Activated CD8-positive, alpha-beta memory T cell treated with anti-CD3 and anti-CD28 coated beads for 4 hours (primary cell): ENCODE data around the gene STAMBPL1.
"Not testable (repeated sequence)": the region's sequence is repeated elsewhere in the genome, so short reads cannot be mapped to it uniquely, and the experiment has no call there.

Source experiments
- DNase-seq, 2 donors: peaks; one replicate each; pipeline ENCODE4 v3.0.0-alpha.2; 2020; ENCODE audit warnings: low read depth in 2 of 2

The STAMBPL1 gene

DNA sequence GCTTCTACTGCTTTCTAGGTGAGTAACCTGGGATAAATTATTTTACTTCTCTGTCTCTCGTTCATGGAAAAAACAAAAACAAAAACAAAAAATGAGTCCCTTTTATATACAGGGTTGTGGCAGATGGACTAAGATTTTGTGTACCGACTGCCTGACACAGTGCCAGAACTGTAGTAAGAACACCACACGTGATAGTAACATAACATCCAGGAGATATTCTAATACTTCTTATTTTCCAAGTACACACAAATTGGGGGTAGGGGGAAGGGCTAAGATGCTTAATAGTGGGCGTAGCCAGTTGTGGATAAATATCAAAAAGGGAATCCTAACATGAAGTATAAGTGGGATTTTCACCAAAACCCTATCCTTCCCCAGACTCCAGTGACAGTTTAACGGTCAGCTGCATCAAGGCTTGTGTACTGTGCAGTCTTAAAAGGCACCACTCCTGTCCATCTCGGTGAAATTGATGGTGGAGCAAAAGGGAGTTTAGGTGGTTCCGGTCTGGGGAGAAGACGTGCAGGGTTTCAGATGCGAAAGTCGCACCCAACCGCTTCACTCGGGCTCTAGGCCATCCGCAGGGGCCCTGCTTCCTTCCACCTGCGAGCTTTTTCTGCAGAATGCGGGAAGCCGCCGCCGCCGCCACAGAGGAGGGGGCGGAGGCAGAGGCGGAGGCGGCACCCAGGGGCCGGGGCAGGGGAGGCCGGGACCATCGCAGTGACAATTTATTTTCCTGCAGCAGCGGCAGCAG is at the start of gene STAMBPL1:
Gene STAMBPL1 (plus strand): TSS at position 712 of the 748 bp plus-strand sequence. CDS start 21,464 bp downstream, outside the sequence.
- DNase-seq, result peak; percentile 44 to 61

- no peak for DNase-seq
Observed at GRCh38 chr10:88830643-88831268, 49.3 kb upstream of the STAMBPL1 start.

DNA sequence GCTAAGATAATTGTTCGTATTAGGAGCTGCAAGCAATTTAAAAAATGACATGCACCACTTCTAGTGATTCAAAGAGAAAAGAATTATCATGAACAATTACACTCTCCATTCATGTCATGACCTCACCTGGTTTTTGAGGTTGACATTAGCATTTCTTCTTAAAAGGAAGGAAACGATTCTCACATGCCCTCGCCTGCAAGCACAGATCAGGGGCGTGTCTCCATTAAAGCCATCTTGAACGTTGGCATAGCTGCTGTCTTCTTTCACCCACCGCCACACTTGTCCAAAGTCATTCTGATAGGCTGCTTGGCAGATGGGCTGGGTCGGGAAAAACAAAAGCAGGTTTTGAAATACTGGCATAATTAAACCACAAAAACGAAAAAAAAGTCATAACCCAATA is 48.3 kb upstream of the STAMBPL1 start:
- DNase-seq, result no peak

DNA sequence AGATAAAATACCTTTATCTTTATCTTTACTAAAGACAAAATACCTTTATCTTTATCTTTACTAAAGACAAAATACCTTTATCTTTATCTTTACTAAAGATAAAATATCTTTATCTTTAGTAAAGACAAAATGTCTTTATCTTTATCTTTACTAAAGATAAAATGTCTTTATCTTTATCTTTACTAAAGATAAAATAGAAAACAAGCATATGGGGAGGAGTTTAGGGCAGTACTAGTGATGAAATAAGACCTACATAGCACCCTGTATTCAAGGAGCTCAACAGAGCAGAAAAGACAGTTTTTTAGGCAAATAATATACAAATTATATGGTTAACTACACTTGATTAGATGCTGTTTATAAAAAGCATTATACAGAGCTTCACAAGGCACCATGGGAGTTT is 47.7 kb upstream of the STAMBPL1 start:
- no peak for DNase-seq

- no peak for DNase-seq
Observed at GRCh38 chr10:88833156-88833555, 46.9 kb upstream of the STAMBPL1 start.

DNA sequence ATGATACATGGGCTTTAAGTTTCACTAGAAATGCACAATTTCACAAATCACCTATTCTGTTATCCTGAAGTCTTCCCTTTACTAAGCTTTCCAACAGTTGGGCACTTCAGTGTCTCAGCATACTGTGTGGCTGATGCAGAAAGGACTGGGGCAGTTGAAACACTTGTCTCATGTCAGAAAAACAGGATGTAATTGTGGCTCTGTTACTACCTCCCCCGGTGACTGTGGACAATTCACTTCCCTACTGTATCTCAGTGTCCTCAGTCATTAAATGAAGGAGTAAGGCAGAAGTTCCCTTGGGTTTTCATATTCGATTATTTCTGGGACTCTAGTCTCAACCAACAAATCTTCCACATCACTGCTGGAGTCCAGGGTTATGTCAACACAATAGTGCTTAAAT is 46.3 kb upstream of the STAMBPL1 start:
- DNase-seq, result no peak

DNA sequence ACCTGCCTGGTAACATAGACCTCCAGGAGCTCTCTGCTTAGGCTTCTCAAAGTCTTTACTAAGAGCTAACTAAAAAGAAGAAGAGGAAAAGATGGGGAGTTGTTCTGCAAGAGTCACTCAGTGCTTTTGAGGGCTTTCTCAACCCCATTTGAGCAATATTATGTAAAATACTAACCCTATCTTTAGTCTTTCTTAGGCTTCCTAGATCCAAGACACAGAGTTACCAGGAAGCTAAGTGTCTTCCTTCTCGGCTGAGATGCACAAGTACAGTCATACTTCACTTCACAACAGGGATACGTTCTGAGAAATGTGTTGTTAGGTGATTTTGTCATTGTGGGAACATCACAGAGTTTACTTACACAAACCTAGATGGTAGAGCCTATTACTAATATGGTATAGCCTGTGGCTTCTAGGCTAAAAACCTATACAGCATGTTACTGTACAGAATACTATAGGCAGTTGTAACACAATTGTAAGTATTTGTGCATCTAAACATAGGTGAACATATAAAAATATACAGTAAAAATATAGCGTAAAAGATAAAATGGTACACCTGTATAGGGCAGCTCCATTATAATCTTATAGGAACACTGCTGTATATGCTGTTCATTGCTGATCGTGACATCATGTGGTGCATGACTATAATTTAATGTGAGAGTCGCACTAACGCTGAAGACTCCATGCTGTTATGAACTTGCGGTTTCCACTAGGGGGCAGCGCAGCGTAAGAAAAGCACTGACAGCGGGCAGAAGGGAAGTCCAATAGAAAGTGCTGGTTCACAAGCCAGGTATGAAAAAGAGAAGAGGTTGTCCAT is 44.7 kb upstream of the STAMBPL1 start:
- peak; percentile 77 to 79 for DNase-seq

DNA sequence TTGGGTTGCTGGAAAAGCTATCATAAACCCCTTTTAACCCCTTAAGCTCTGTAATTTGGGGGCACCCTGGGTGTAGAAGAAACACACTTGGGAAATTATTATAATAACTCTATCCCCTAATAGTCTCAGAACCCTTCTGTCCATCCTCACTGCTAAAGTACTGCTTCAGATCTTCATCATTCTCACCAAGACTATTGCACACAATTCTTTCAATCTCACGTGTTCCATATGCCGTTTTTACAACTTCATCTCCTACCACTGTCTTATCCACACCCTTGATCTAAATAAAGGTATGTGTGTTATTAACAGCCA is 44.2 kb upstream of the STAMBPL1 start:
- no peak for DNase-seq

- DNase-seq, result not testable (repeated sequence)
Observed at GRCh38 chr10:88837632-88838031, 42.4 kb upstream of the STAMBPL1 start.

DNA sequence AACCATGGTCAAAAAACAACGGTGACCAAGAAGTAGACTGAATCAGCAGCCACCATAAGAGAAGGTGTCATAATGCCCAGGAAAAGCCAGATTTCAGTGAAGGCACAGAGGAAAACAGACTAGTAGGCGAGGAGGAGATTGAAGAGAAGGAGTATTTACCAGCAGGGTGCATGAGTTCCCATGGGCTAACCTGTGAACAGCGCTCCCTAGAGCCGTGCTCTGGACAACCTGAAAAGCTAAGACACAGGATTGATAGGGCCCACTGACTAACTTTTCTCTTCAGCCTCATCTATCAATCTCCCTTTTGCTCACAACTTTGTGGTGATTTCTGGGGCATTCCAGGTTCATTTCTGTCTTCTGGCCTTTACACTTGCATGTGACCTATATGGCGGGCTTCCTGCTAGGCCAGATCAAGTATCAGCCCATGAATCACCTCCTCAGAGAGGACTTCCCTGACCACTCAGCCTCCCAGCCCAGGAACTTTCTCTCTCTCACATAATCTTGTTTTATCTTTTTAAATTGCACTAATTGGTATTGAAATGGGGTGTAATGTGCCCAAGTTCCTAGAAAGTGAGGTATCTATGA is 41.2 kb upstream of the STAMBPL1 start:
- DNase-seq, result no peak

- DNase-seq, result no peak
Observed at GRCh38 chr10:88840104-88840503, 39.9 kb upstream of the STAMBPL1 start.

DNA sequence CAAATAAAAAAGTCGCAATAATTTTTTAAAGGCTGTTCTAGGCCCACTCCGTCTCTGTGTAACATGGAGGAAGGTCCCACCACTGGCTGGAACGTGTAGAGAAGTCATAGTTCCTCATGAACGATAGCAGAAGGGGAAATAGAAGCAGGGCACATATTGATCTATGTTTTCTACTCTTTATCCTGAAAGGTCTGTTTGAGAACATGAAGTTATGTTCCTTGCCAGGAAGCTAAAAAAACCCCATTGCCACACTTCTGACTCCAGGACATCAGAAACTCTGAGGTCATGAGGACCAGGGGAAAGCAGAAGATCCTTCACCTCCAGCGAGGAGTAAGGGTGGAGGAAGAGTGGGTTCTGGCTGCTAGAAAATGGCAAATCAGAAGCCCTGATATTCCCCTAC is 39.2 kb upstream of the STAMBPL1 start:
- no peak for DNase-seq

GRCh38 chr10:88841316-88842111 is 38.5 kb upstream of the STAMBPL1 start:
- no peak for DNase-seq

- no peak for DNase-seq
Observed at GRCh38 chr10:88843171-88843570, 36.9 kb upstream of the STAMBPL1 start.

DNA sequence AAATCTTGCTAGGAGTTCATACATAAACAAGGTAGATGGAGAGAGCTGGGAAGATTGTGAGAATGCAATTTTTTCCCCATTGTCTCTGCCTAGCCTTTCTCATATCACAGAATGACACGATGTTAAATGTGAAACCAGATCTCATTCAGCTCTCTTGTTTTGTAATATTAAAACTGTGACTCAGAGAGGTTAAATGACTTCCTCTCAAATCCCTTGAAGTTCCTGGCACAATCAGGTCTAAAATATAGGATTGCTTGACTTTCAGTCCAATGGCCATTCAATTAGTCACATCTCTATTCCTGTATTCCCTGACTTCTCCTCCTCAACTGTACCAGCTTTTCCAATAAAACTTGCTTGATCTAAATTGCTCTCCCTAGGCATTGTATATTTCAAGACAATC is 31.5 kb upstream of the STAMBPL1 start:
- DNase-seq, result no peak

DNA sequence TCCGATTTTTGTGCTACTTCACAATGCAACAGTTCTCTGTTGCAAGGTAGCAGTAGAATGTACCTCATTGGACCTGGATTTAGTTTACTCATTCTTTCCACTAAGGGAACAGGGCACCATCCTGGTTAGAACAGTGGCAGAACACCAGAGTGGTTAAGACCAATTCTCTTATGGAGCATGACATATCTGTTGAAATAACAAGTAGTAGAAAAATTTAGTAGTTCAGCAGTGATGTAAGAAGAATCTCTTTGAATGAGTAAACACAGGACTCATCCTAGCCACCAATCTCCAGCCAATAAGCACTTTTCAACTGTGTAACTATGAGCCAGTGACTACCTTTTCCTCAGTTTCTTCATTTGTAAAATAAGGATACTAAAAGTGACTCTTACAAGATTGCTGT is 30.8 kb upstream of the STAMBPL1 start:
- no peak for DNase-seq

GRCh38 chr10:88850712-88851111 is 29.3 kb upstream of the STAMBPL1 start:
- DNase-seq, result no peak

GRCh38 chr10:88851706-88852105 is 28.3 kb upstream of the STAMBPL1 start, which contains the start of gene ANKRD22:
Gene ANKRD22 (minus strand): TSS chr10:88851844. CDS start chr10:88851607, 237 bp downstream.
- no peak for DNase-seq

DNA sequence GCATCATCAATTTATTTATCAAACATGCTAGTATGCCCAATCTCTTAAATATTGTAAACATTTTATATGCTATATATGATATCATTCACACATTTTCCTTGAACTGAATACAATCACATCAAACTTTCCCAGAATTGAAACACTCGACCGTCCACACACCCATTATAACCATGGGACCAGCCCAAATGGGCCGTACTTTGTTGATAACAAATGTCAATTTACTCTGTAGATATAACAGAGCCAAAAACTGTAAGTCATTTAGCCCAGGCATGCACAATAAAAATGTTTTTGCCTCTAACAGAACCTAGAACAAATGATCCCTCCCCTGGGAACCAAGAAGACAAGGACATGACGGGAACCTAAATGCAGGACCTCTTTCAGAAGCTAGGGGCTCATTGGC is 27.7 kb upstream of the STAMBPL1 start:
- DNase-seq, result no peak

DNA sequence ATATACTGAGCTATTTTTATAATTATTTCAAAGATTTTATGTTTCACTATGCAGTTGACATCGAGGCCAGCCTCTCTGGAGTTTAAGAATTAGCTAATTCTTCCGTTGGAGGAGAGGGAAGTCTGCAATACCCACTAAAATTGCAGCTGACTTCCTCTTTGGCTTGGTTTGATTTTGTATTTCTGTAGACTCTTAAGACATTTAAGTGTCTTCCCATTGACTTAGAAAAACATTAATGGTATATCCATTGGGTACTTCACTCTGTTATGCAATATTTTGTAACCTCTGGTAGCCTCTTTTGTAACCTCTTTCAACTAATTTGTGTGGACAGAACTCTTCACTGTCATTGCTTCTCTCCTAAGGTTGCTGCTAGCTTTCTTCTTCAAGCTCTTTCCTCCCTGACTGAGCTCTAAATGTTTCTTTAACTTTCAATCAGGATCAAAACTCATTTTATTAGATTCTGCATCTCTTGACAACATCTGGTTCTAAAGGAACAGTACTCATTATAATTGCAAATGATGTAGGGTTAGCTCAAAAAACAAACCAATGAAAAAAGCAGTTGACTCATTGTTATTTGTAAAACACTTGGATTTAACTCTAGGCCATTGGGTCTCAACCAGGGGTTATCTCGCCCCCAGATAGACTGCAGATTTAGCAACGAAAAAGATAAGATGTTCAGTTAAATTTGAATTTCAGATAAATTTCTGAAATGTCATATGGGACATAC is 26.7 kb upstream of the STAMBPL1 start:
- no peak for DNase-seq

DNA sequence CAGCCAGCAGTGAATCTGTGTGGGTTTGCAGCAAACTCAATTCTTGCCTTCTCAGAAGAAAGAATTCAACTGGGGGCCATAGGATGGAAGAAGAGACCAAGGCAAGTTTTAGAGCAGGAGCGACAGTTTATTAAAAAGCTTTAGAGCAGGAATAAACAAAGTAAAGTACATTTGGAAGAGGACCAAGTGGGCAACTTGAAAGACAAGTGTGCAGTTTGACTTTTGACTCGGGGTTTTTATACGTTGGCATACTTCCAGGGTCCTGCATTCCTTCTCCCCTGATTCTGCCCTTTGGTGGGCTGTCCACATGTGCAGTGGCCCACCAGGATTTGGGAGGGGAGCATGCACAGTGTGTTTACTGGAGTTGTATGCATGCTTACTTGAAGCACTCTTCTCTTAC is 25.4 kb upstream of the STAMBPL1 start:
- no peak for DNase-seq
